HepG2 (cell line): ENCODE data around the gene NSD2. TPM values are rescaled to one million over a fixed set of nuclear protein-coding genes. Genes with fewer than 3 reads are reported as not detected.

Experiments
- CREBL2 ChIP-seq: sonication (generic); formaldehyde crosslinking; IDR thresholded peaks from 2 replicates; pipeline ENCODE4 v1.8.1; 2023; ENCODE audit warnings: missing genetic modification reagents, mild to moderate bottlenecking, borderline replicate concordance
- GATA4 ChIP-seq: sonication (generic); IDR thresholded peaks from 2 replicates; pipeline ENCODE4 v1.6.1; 2016; ENCODE audit warnings: antibody characterized with exemption, low read depth, borderline replicate concordance
- GMEB1 ChIP-seq: sonication (generic); formaldehyde crosslinking; IDR thresholded peaks from 2 replicates; pipeline ENCODE4 v1.5.1; 2020; ENCODE audit warnings: missing genetic modification reagents, mild to moderate bottlenecking, borderline replicate concordance
- HDAC6 ChIP-seq: fragments of 200-600 bp; sonication (generic); IDR thresholded peaks from 2 replicates; pipeline ENCODE4 v1.7.0; 2017; ENCODE audit warnings: mild to moderate bottlenecking, antibody characterized with exemption, low read length, low read depth
- KLF6 ChIP-seq: IDR thresholded peaks from 2 replicates; pipeline ENCODE4 v1.8.0; 2016; ENCODE audit warnings: missing biosample characterization, missing genetic modification reagents
- MED1 ChIP-seq: sonication (generic); formaldehyde crosslinking; IDR thresholded peaks from 2 replicates; pipeline ENCODE4 v1.4.0; 2020; ENCODE audit warnings: missing genetic modification reagents
- MXD4 ChIP-seq: IDR thresholded peaks from 2 replicates; pipeline ENCODE4 v1.6.1; 2016; ENCODE audit warnings: mild to moderate bottlenecking, missing biosample characterization, missing genetic modification reagents
- RFX1 ChIP-seq: fragments of 450-650 bp; IDR thresholded peaks from 2 replicates; pipeline ENCODE4 v1.6.1; 2017
- SALL2 ChIP-seq: sonication (generic); formaldehyde crosslinking; IDR thresholded peaks from 2 replicates; pipeline ENCODE4 v1.8.1; 2023; ENCODE audit warnings: mild to moderate bottlenecking, missing genetic modification reagents, inconsistent platforms
- SNRNP70 ChIP-seq: fragments of 200-400 bp; formaldehyde crosslinking; IDR thresholded peaks from 2 replicates; pipeline ENCODE4 v1.6.1; 2017; ENCODE audit warnings: mild to moderate bottlenecking, low read depth, low read length, moderate library complexity
- TFDP2 ChIP-seq: sonication (generic); formaldehyde crosslinking; IDR thresholded peaks from 2 replicates; pipeline ENCODE4 v1.4.0; 2020; ENCODE audit warnings: missing genetic modification reagents
- XRCC5 ChIP-seq: fragments of 200-400 bp; formaldehyde crosslinking; optimal IDR thresholded peaks from 2 replicates; pipeline ENCODE3; 2017; ENCODE audit warnings: mild to moderate bottlenecking, low read length
- YEATS4 ChIP-seq: sonication (generic); formaldehyde crosslinking; IDR thresholded peaks from 2 replicates; pipeline ENCODE4 v1.4.0; 2020; ENCODE audit warnings: missing genetic modification reagents, borderline replicate concordance
- ZBTB25 ChIP-seq: IDR thresholded peaks from 2 replicates; pipeline ENCODE4 v1.6.1; 2018; ENCODE audit warnings: missing genetic modification reagents
- ZBTB4 ChIP-seq: sonication (generic); formaldehyde crosslinking; IDR thresholded peaks from 2 replicates; pipeline ENCODE4 v1.4.0; 2020; ENCODE audit warnings: missing genetic modification reagents, mild to moderate bottlenecking, borderline replicate concordance
- ZNF337 ChIP-seq: sonication (generic); formaldehyde crosslinking; IDR thresholded peaks from 2 replicates; pipeline ENCODE4 v1.5.1; 2020; ENCODE audit warnings: missing genetic modification reagents, low read depth, mild to moderate bottlenecking, borderline replicate concordance
- ZNF564 ChIP-seq: sonication (generic); formaldehyde crosslinking; IDR thresholded peaks from 2 replicates; pipeline ENCODE4 v1.8.1; 2023; ENCODE audit warnings: mild to moderate bottlenecking, missing genetic modification reagents
- ZNF567 ChIP-seq: sonication (generic); formaldehyde crosslinking; IDR thresholded peaks from 2 replicates; pipeline ENCODE4 v1.8.1; 2023; ENCODE audit warnings: mild to moderate bottlenecking, missing genetic modification reagents, borderline replicate concordance
- ZNF639 ChIP-seq: conservative IDR thresholded peaks from 2 replicates; pipeline ENCODE4 v1.6.1; 2018; ENCODE audit warnings: missing genetic modification reagents
- polyA plus RNA-seq, 8 experiments: library from polyadenylated mRNA; depleted of rRNA in 3 of 8; stranded (reverse) in 7 of 8; unstranded in 1 of 8; fragments of >200 nt; fragmentation: Illumina TruSeq in 4 of 8; extraction: Trizol in 4 of 8; gene quantifications; 2 replicates each; pipeline versions ENCODE4 v1.2.1 to v1.2.3, GENCODE V29; 2011 to 2016; ENCODE audit warnings: low read depth in 4 of 8, missing spikeins in 1 of 8, mixed read lengths in 1 of 8; ENCODE audit not compliant: insufficient read depth in 1 of 8
- total RNA-seq, 5 experiments: library from RNA; depleted of rRNA; stranded (reverse); fragments of >200 nt; fragmentation: Illumina TruSeq; extraction: Trizol; gene quantifications; 2 replicates each; pipeline ENCODE4 v1.2.3, GENCODE V29; 2016; ENCODE audit warnings: low read depth in 1 of 5

Gene NSD2
- total and polyA plus RNA-seq, 2 of the 13 experiments (the other 11 are each of a cell fraction or from before 2014, with no cell fraction given), result 22.0 to 65.9 TPM

GRCh38 chr4:1856071-1856942, 14.9 kb upstream of the NSD2 start, which contains the start of gene LETM1 (continued):
- TF ChIP-seq ZNF337 (no peak; the same call in 1 of the 2 replicates), SALL2 (peak; percentile 50; the same call in 1 of the 2 replicates), SNRNP70 (no peak), KLF6 (CRISPR knock-in tag) (no peak), GMEB1 (peak; percentile 96), MED1 (CRISPR knock-in tag) (peak; percentile 75), ZNF567 (CRISPR knock-in tag) (no peak; the same call in 1 of the 2 replicates), ZBTB4 (CRISPR knock-in tag) (no peak; the same call in 1 of the 2 replicates), ZBTB25 (CRISPR knock-in tag) (peak; percentile 96), HDAC6 (no peak), TFDP2 (CRISPR knock-in tag) (peak; percentile 79), YEATS4 (CRISPR knock-in tag) (peak; percentile 75), RFX1 (no peak), GATA4 (no peak), XRCC5 (no peak), ZNF639 (peak; percentile 98), CREBL2 (CRISPR knock-in tag) (0 out of 2 replicates have a peak, but pooled peaks have one; percentile 26), ZNF564 (CRISPR knock-in tag) (no peak; the same call in 1 of the 2 replicates), MXD4 (CRISPR knock-in tag) (peak; percentile 61)
